ENCODE data around the gene C1orf167.

The C1orf167 gene

GRCh38 chr1:11761988-11762406 lies at the start of gene C1orf167:
Gene C1orf167 (plus strand): TSS chr1:11762193. CDS start chr1:11764401, 2,208 bp downstream.
- TF ChIP-seq, protein P1, sequence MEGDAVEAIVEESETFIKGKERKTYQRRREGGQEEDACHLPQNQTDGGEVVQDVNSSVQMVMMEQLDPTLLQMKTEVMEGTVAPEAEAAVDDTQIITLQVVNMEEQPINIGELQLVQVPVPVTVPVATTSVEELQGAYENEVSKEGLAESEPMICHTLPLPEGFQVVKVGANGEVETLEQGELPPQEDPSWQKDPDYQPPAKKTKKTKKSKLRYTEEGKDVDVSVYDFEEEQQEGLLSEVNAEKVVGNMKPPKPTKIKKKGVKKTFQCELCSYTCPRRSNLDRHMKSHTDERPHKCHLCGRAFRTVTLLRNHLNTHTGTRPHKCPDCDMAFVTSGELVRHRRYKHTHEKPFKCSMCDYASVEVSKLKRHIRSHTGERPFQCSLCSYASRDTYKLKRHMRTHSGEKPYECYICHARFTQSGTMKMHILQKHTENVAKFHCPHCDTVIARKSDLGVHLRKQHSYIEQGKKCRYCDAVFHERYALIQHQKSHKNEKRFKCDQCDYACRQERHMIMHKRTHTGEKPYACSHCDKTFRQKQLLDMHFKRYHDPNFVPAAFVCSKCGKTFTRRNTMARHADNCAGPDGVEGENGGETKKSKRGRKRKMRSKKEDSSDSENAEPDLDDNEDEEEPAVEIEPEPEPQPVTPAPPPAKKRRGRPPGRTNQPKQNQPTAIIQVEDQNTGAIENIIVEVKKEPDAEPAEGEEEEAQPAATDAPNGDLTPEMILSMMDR (IDR thresholded peaks at IDR 0.05): no peak
- intact Hi-C loops (cut with DNase I; ENCODE audit: low total_unique reads): no loop called here
- peaks cover 0 to 46% of the 10 kb centered on the region in 2 donors for H3K27me3 ChIP-seq
- no peaks in the 10 kb centered on the region for H3K4me1 ChIP-seq
- no peak within 1 kb of the TSS for H3K4me3 ChIP-seq
- DNase-seq: no peak
- H3K9me3 ChIP-seq: no peaks in the 10 kb centered on the region
- H3K27ac ChIP-seq: no peak within 1 kb of the TSS
- H3K36me3 ChIP-seq: no peaks in the 10 kb centered on the region

DNA sequence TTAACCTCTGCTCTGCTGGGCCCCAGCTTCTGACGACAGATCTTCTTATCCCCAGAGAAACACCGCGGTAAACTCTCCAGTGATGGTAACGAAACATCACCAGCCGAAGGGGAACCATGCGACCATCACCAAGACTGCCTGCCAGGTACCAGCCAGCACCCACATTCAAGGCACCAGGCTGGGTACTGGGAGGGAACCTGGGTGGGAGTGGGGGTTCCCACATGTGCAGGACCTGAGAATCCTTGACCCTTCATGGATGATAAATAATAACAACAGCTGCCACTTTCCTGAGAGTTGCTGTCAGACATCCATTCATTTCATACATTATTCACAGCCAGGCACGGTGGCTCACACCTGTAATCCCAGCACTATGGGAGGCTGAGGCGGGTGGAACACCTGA lies 49.7 kb upstream of the C1orf167 start:
- intact Hi-C loops (cut with DNase I; ENCODE audit: low total_unique reads): no loop called here

GRCh38 chr1:11713095-11713494 lies 48.9 kb upstream of the C1orf167 start:
- H3K4me1 ChIP-seq: peaks cover 0 to 1% (median under 1%) of the 10 kb centered on the region in 4 donors
- no peak overlapping the region for H3K27ac ChIP-seq
- no peak overlapping the region for H3K4me3 ChIP-seq
- no peak for DNase-seq
- H3K9me3 ChIP-seq: no peaks in the 10 kb centered on the region
- no peaks in the 10 kb centered on the region for H3K36me3 ChIP-seq
- H3K27me3 ChIP-seq: peaks cover 0 to 67% of the 10 kb centered on the region in 2 donors
- intact Hi-C loops (cut with DNase I; ENCODE audit: low total_unique reads): no loop called here
- TF ChIP-seq, protein P1 (IDR thresholded peaks at IDR 0.05): no peak

More for the DNA sequence above, 49.7 kb upstream of the C1orf167 start:
- Histone ChIP-seq H3K9me3 (no peaks in the 10 kb centered on the region), H3K4me3 (no peak overlapping the region), H3K36me3 (no peaks in the 10 kb centered on the region), H3K27ac (no peak overlapping the region), H3K4me1 (peaks cover 0 to 10% (median 4%) of the 10 kb centered on the region in 4 donors), H3K27me3 (peaks cover 0 to 75% of the 10 kb centered on the region in 2 donors)
- no peak for DNase-seq
- TF ChIP-seq, protein P1 (IDR thresholded peaks at IDR 0.05): no peak

DNA sequence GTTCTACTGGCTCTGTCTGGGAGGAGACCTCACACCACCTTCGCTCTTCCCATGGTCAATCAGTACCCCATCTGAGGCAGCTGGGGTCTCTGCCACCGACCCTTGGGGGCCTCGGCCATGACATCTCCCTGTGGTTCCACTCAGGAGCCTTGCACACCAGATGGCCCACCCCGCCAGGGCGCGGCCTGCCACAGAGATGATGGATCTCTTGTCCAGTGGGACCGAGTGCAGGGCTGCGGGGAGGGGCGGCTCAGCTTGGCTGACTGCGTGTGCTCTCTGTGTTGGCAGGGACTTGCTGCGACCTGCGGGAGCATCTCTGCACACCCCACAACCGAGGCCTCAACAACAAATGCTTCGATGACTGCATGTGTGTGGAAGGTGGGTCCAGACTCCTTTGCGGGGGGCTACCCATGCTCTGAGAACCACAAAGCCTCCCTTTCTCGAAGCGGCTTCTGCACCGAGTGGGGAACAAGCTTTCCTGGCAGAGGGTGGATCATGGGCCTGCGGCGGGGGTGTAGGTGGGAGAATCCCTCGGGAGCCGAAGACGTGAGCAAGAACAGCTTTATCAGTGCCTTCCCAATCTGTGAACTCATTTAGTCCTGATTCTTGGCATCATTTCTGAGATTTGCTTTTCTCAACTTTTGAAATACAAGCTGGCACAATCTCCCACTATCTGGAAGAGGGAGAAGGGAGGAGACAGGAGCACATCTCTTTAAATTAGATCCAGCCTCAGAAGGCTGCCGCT lies 47.0 kb upstream of the C1orf167 start:
- H3K27me3 ChIP-seq: peaks cover 0 to 55% of the 10 kb centered on the region in 2 donors
- no peak for DNase-seq
- H3K4me3 ChIP-seq: no peak overlapping the region
- no peak overlapping the region for H3K27ac ChIP-seq
- H3K4me1 ChIP-seq: peaks cover 4 to 9% (median 6%) of the 10 kb centered on the region in 4 donors
- TF ChIP-seq, protein P1 (IDR thresholded peaks at IDR 0.05): no peak
- no peaks in the 10 kb centered on the region for H3K36me3 ChIP-seq
- intact Hi-C loops (cut with DNase I; ENCODE audit: low total_unique reads): no loop called here
- H3K9me3 ChIP-seq: no peaks in the 10 kb centered on the region

GRCh38 chr1:11719313-11720032 lies 42.5 kb upstream of the C1orf167 start:
- intact Hi-C loops (cut with DNase I; ENCODE audit: low total_unique reads): loop anchor here (2.0 kb wide), 1 partner anchor 69 kb away; no protein-coding TSS in a partner anchor

More at GRCh38 chr1:11719313-11720032, 42.5 kb upstream of the C1orf167 start:
- DNase-seq: peak; percentile 85 to 89
- Histone ChIP-seq H3K9me3 (no peaks in the 10 kb centered on the region), H3K4me1 (peaks cover 4 to 11% (median 6%) of the 10 kb centered on the region in 4 donors), H3K4me3 (peak overlapping the region; percentile 38 to 44), H3K27ac (peak overlapping the region in 1 of 2 donors; percentile 10), H3K36me3 (no peaks in the 10 kb centered on the region), H3K27me3 (peaks cover 0 to 34% of the 10 kb centered on the region in 2 donors)
- TF ChIP-seq, protein P1 (IDR thresholded peaks at IDR 0.05): peak; percentile 87 to 98
